Endodermal cell (in vitro differentiated cells): ENCODE data around the gene CCDC191. TPM values are rescaled to one million over a fixed set of nuclear protein-coding genes. Genes with fewer than 3 reads are reported as not detected.

Source experiments
- DNase-seq: peaks from one replicate; pipeline ENCODE4 v3.0.0-alpha.2; 2017
- H3K27ac ChIP-seq: 2 replicates; pipeline ENCODE4 v1.5.1; 2013; ENCODE audit warnings: mild to moderate bottlenecking, low read depth, low read length, moderate library complexity
- H3K27me3 ChIP-seq: 2 replicates; pipeline ENCODE4 v1.6.1; 2013; ENCODE audit warnings: mild to moderate bottlenecking, low read length, moderate library complexity; ENCODE audit not compliant: insufficient read depth, control insufficient read depth, poor library complexity, severe bottlenecking
- H3K36me3 ChIP-seq: 2 replicates; pipeline ENCODE4 v1.7.0; 2013; ENCODE audit warnings: mild to moderate bottlenecking, low read length, moderate library complexity; ENCODE audit not compliant: control insufficient read depth, insufficient read depth
- H3K4me1 ChIP-seq: one replicate; pipeline ENCODE4 v1.7.0; 2013; ENCODE audit warnings: low read length; ENCODE audit not compliant: control insufficient read depth, insufficient read depth
- H3K4me3 ChIP-seq: 2 replicates; pipeline ENCODE4 v1.5.1; 2013; ENCODE audit warnings: mild to moderate bottlenecking, low read length, moderate library complexity
- H3K9ac ChIP-seq: 2 replicates; pipeline ENCODE4 v1.6.1; 2013; ENCODE audit warnings: mild to moderate bottlenecking, low read length, moderate library complexity; ENCODE audit not compliant: poor library complexity, severe bottlenecking; ENCODE audit errors: extremely low read depth
- H3K9me3 ChIP-seq: 2 replicates; pipeline ENCODE4 v1.6.1; 2013; ENCODE audit warnings: mild to moderate bottlenecking, low read length, moderate library complexity; ENCODE audit not compliant: control insufficient read depth
- H3K27ac Mint-ChIP-seq: 2 replicates; pipeline ENCODE4 v1.8.0; 2020; ENCODE audit warnings: mixed read lengths
- H3K27me3 Mint-ChIP-seq: 2 replicates; pipeline ENCODE4 v1.8.0; 2021; ENCODE audit warnings: mild to moderate bottlenecking, mixed read lengths; ENCODE audit not compliant: insufficient read depth
- H3K36me3 Mint-ChIP-seq: 2 replicates; pipeline ENCODE4 v1.8.0; 2020; ENCODE audit warnings: low read depth, mixed read lengths
- H3K4me1 Mint-ChIP-seq: 2 replicates; pipeline ENCODE4 v1.8.0; 2020; ENCODE audit warnings: mixed read lengths
- H3K4me3 Mint-ChIP-seq: 2 replicates; pipeline ENCODE4 v1.8.0; 2020; ENCODE audit warnings: mild to moderate bottlenecking, moderate library complexity, mixed read lengths
- H3K9me3 Mint-ChIP-seq: 2 replicates; pipeline ENCODE4 v1.8.0; 2020; ENCODE audit warnings: mild to moderate bottlenecking, mixed read lengths
- CTCF ChIP-seq: fragments of 200-600 bp; sonication (generic); conservative IDR thresholded peaks from 2 replicates; pipeline ENCODE4 v1.5.0; 2021; ENCODE audit warnings: antibody characterized with exemption, mild to moderate bottlenecking
- WGBS, 2 experiments: methylation state at CpG; one replicate each; pipeline versions ENCODE4 v1.1.5 to v1.1.7; 2013; ENCODE audit warnings: missing lambda C conversion rate in 2 of 2, mixed read lengths in 1 of 2; ENCODE audit not compliant: insufficient coverage in 1 of 2, insufficient read length in 1 of 2; 5-methylcytosine and 5-hydroxymethylcytosine counted together
- total RNA-seq, 2 donors: library from RNA; stranded (reverse); fragmentation: NEBNext Ultra II Directional in 1 of 2; extraction: Animal tissue kit (Norgen Biotek cat#: 25700) in 1 of 2; gene quantifications; 2 replicates in 1 of 2; 3 replicates in 1 of 2; pipeline ENCODE4 v1.2.1, GENCODE V29; 2021

The CCDC191 gene
- total RNA-seq, 2 donors from 2014 or later, result 4.4 to 6.1 TPM

DNA sequence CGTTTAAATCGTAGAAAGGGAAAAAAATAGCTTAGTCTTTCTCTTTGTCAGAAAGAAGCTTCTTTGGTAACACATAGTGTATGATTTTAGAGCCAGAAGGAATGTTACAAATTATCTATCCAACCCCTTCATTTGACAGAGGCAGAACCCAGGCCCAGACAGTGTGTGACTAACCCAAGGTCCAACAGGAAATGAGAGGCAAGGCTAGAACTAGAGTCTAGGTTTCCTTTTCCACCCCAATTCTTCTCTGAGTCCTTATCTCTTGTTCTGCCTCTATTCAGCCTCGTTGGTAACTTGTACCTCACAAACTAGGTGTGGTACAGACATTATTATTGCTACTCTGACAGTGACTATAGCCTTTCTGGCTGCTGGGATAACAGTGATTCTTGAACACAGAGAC lies 39.5 kb upstream of the CCDC191 start:
- Histone ChIP-seq H3K4me3 (no peak overlapping the region), H3K4me1 (no peaks in the 10 kb centered on the region), H3K27ac (no peak overlapping the region), H3K36me3 (no peaks in the 10 kb centered on the region), H3K9me3 (no peaks in the 10 kb centered on the region), H3K27me3 (no peaks in the 10 kb centered on the region), H3K9ac (no peak overlapping the region)
- Mint-ChIP-seq H3K9me3 (no peaks in the 10 kb centered on the region), H3K27ac (no peak overlapping the region), H3K4me3 (no peak overlapping the region), H3K4me1 (peaks cover 10% of the 10 kb centered on the region), H3K27me3 (no peaks in the 10 kb centered on the region), H3K36me3 (no peaks in the 10 kb centered on the region)
- no peak for TF ChIP-seq CTCF
- WGBS, 2 experiments, result 89% methylated on average over 3 of the region's 3 CpGs
- DNase-seq, result no peak

- 88 to 100% methylated on average over 1 to 2 of the region's 2 CpGs for WGBS, 2 experiments
- H3K27ac Mint-ChIP-seq, result no peak overlapping the region
These were observed 37.3 kb upstream of the CCDC191 start for GRCh38 chr3:114093596-114093995.

DNA sequence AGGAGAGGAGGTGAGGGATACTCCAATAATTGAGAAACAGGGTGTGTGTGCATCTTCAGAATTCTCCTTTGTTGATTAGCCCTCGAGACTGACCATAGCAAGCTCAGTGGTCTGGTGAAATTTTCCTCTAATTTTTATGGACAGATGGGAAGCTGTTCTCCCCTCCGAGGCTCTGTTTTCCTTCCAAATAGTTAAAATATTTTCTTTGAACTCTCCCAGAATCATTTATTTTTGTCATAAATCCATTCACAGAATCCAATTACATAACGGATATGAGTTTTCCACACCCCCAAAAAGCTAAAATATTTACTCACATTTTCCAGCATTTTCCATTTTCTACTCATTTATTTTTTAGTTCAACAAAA lies 36.7 kb upstream of the CCDC191 start:
- Mint-ChIP-seq H3K4me3 (no peak overlapping the region), H3K27me3 (no peaks in the 10 kb centered on the region), H3K9me3 (no peaks in the 10 kb centered on the region), H3K4me1 (peaks cover 29% of the 10 kb centered on the region), H3K27ac (no peak overlapping the region), H3K36me3 (peaks cover 3% of the 10 kb centered on the region)
- DNase-seq, result no peak
- no peak overlapping the region for H3K4me3 ChIP-seq
- H3K27ac ChIP-seq, result no peak overlapping the region
- H3K36me3 ChIP-seq, result peaks cover 2% of the 10 kb centered on the region
- no peaks in the 10 kb centered on the region for H3K9me3 ChIP-seq
- H3K4me1 ChIP-seq, result peaks cover 11% of the 10 kb centered on the region
- WGBS, 2 experiments, result 88 to 94% methylated on average over 2 to 3 of the region's 3 CpGs
- no peak for TF ChIP-seq CTCF
- no peak overlapping the region for H3K9ac ChIP-seq
- H3K27me3 ChIP-seq, result no peaks in the 10 kb centered on the region

More at GRCh38 chr3:114093596-114093995, 37.3 kb upstream of the CCDC191 start:
- no peak for DNase-seq
- Histone ChIP-seq H3K27ac (no peak overlapping the region), H3K27me3 (no peaks in the 10 kb centered on the region), H3K36me3 (no peaks in the 10 kb centered on the region), H3K9ac (no peak overlapping the region), H3K4me1 (peaks cover 11% of the 10 kb centered on the region), H3K4me3 (no peak overlapping the region), H3K9me3 (no peaks in the 10 kb centered on the region)
- peaks cover under 1% of the 10 kb centered on the region for H3K36me3 Mint-ChIP-seq
- peaks cover 28% of the 10 kb centered on the region for H3K4me1 Mint-ChIP-seq
- H3K9me3 Mint-ChIP-seq, result no peaks in the 10 kb centered on the region
- TF ChIP-seq CTCF, result no peak
- no peaks in the 10 kb centered on the region for H3K27me3 Mint-ChIP-seq
- H3K4me3 Mint-ChIP-seq, result no peak overlapping the region
